Right cardiac atrium (tissue), 5 donors: ENCODE measurements around the gene TSFM. TPM values are rescaled to one million over a fixed set of nuclear protein-coding genes. Genes with fewer than 3 reads are reported as not detected.

Source experiments
- microRNA-seq, 2 donors: library from miRNA; unstranded; fragments of <30 nt; microRNA quantifications; one replicate each; pipeline ENCODE4 v1.2.0, GENCODE V29; 2020 to 2021
- polyA plus RNA-seq: library from polyadenylated mRNA; stranded (reverse); fragments of 200-250 nt; gene quantifications from one replicate; pipeline ENCODE4 v1.2.3, GENCODE V29; 2013
- total RNA-seq, 4 donors: library from RNA; stranded (reverse); fragmentation: NEBNext Ultra II Directional; extraction: Animal tissue kit (Norgen Biotek cat#: 25700); gene quantifications; one replicate each; pipeline ENCODE4 v1.2.1, GENCODE V29; 2021
- donor health status: healthy with polysubstance abuse.
- donor health status: DM: no; HTN: yes; CAD: no.
- donor health status: DM: no; HTN: no; CAD: no.
- donor health status: DM: no; HTN: yes; CAD: no; lungs with severe emphysema.
- donor health status: DM: yes; HTN: yes; CAD: no.

Gene TSFM
- total and polyA plus RNA-seq, 5 donors, result 28.9 to 50.7 (median 33.5) TPM

Small RNA genes within 50 kb of the gene (microRNA-seq; reads per million reads assigned to microRNA genes)
- gene MIR26A2, result 100 to 391 reads per million in 2 donors
- 0 reads per million in 2 donors for gene MIR6759

Other genes with a start within 250 kb of the TSFM start
- gene DCTN2, start 235.6 kb upstream of the TSFM start, total RNA-seq, result 10 to 100 TPM; 88.6 to 92.4 (median 89.5) TPM
- gene DCTN2, start 235.6 kb upstream of the TSFM start, polyA plus RNA-seq, result 99.2 TPM
- gene KIF5A, start 232.7 kb upstream of the TSFM start, total RNA-seq, result under 1 TPM; 0.09 to 0.31 (median 0.20) TPM
- gene KIF5A, start 232.7 kb upstream of the TSFM start, polyA plus RNA-seq, result 0.20 TPM
- 10 to 100 TPM; 14.9 to 17.1 (median 15.6) TPM for gene PIP4K2C, start 191.6 kb upstream of the TSFM start, total RNA-seq
- gene PIP4K2C, start 191.6 kb upstream of the TSFM start, polyA plus RNA-seq, result 8.7 TPM
- gene DTX3, start 178.0 kb upstream of the TSFM start, total RNA-seq, result 10 to 100 TPM; 29.3 to 44.6 (median 38.1) TPM
- 28.9 TPM for gene DTX3, start 178.0 kb upstream of the TSFM start, polyA plus RNA-seq
- gene ARHGEF25, start 171.4 kb upstream of the TSFM start, total RNA-seq, result 10 to 100 TPM; 14.0 to 22.6 (median 18.1) TPM
- 21.3 TPM for gene ARHGEF25, start 171.4 kb upstream of the TSFM start, polyA plus RNA-seq
- 1 to 10 TPM; 1.2 to 2.5 (median 2.2) TPM for gene B4GALNT1, start 149.6 kb upstream of the TSFM start, total RNA-seq
- gene B4GALNT1, start 149.6 kb upstream of the TSFM start, polyA plus RNA-seq, result 3.3 TPM
- 100 to 1,000 TPM; 145 to 168 (median 154) TPM for gene OS9, start 88.7 kb upstream of the TSFM start, total RNA-seq
- gene OS9, start 88.7 kb upstream of the TSFM start, polyA plus RNA-seq, result 127 TPM
- under 1 TPM; 0.53 to 0.91 (median 0.72) TPM for gene AGAP2, start 44.0 kb upstream of the TSFM start, total RNA-seq
- 1.7 TPM for gene AGAP2, start 44.0 kb upstream of the TSFM start, polyA plus RNA-seq
- 10 to 100 TPM; 31.5 to 41.3 (median 34.5) TPM for gene TSPAN31, start 37.7 kb upstream of the TSFM start, total RNA-seq
- 43.9 TPM for gene TSPAN31, start 37.7 kb upstream of the TSFM start, polyA plus RNA-seq
- gene CDK4, start 30.5 kb upstream of the TSFM start, total RNA-seq, result 10 to 100 TPM; 50.9 to 53.9 (median 53.4) TPM
- gene CDK4, start 30.5 kb upstream of the TSFM start, polyA plus RNA-seq, result 29.7 TPM
- gene MARCHF9, start 27.7 kb upstream of the TSFM start, total RNA-seq, result 10 to 100 TPM; 15.2 to 17.8 (median 16.4) TPM
- 14.3 TPM for gene MARCHF9, start 27.7 kb upstream of the TSFM start, polyA plus RNA-seq
- gene CYP27B1, start 15.7 kb upstream of the TSFM start, total RNA-seq, result under 1 TPM in 3 of 4 donors, not detected in 1; 0.12 to 0.22 (median 0.14) TPM
- gene CYP27B1, start 15.7 kb upstream of the TSFM start, polyA plus RNA-seq, result 0.18 TPM
- gene METTL1, start 10.7 kb upstream of the TSFM start, total RNA-seq, result 10 to 100 TPM in 1 of 4 donors, 1 to 10 TPM in 3; 5.7 to 15.8 (median 8.5) TPM
- gene METTL1, start 10.7 kb upstream of the TSFM start, polyA plus RNA-seq, result 6.3 TPM
- gene EEF1AKMT3, start 10.2 kb upstream of the TSFM start, total RNA-seq, result 1 to 10 TPM; 2.1 to 3.1 (median 2.6) TPM
- 0.95 TPM for gene EEF1AKMT3, start 10.2 kb upstream of the TSFM start, polyA plus RNA-seq
- gene AVIL, start 35.9 kb downstream of the TSFM start, total RNA-seq, result 1 to 10 TPM; 2.6 to 4.1 (median 3.2) TPM
- gene AVIL, start 35.9 kb downstream of the TSFM start, polyA plus RNA-seq, result 3.2 TPM
- gene CTDSP2, start 63.9 kb downstream of the TSFM start, total RNA-seq, result 100 to 1,000 TPM in 2 of 4 donors, 10 to 100 TPM in 2; 94.3 to 116 (median 103) TPM
- 41.7 TPM for gene CTDSP2, start 63.9 kb downstream of the TSFM start, polyA plus RNA-seq
- gene ATP23, start 158.8 kb downstream of the TSFM start, total RNA-seq, result 10 to 100 TPM in 2 of 4 donors, 1 to 10 TPM in 2; 6.4 to 11.9 (median 8.4) TPM
- gene ATP23, start 158.8 kb downstream of the TSFM start, polyA plus RNA-seq, result 14.3 TPM